AML-193 (cell line): ENCODE data around the gene PROP1.
"Not testable (repeated sequence)": the region's sequence is repeated elsewhere in the genome, so short reads cannot be mapped to it uniquely, and the experiment has no call there.

Source experiments
- DNase-seq, 2 experiments: peaks; one replicate each; lab custom pipeline; 2025; lab: John Stamatoyannopoulos, UW

The PROP1 gene

GRCh38 chr5:177945145-177945544 is 50.9 kb downstream of the PROP1 start:
- DNase-seq, result not testable (repeated sequence)

- not testable (repeated sequence) for DNase-seq
Observed at GRCh38 chr5:177943805-177944736, 52.0 kb downstream of the PROP1 start.

DNA sequence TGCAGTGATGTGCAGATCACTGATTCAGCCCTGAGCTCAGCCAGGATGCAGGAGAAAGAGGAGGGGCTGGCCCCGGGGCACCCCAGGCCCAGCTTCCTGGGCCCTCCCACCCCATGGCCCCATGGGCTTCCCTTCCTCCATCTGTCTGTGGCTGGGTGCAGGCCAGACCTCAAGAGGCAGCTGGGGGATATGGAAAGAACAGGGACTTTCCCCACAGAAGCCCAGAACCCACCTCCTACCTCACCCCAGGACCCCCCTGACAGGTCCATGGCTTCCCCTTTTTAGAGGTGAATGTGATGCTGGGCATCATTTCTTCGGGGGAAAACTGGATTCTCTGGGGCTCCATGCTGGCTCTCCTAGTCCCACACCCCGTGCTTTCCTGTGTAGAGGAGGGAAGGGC is 53.1 kb downstream of the PROP1 start:
- DNase-seq, result not testable (repeated sequence)
